T follicular helper cell (primary cell): ENCODE results near the gene UCP1.
"Not testable (repeated sequence)": the region's sequence is repeated elsewhere in the genome, so short reads cannot be mapped to it uniquely, and the experiment has no call there.

Experiments
- DNase-seq: peaks from one replicate; pipeline ENCODE4 v3.0.0-alpha.2; 2020; ENCODE audit warnings: low read depth

UCP1 gene

GRCh38 chr4:140533951-140534480, 34.7 kb downstream of the UCP1 start:
- no peak for DNase-seq

DNA sequence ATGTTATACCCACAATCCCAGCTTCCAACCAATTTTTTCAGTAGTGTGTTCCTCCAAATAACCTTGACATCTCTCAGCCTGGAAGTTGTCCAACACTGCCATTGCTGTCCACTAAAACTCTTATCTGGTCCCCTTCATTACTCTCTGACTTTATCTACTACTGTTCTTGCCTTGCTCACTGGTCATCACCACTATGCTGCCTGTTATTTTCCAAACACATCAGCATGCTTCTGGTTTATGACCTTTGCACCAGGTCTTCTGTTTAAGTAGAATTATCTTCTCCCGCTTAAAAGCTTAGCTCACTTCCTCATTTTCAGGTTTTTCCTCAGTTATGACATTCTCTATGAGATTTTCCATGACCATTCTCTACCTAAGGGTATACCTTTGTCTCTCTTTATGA, 39.3 kb downstream of the UCP1 start:
- no peak for DNase-seq

DNA sequence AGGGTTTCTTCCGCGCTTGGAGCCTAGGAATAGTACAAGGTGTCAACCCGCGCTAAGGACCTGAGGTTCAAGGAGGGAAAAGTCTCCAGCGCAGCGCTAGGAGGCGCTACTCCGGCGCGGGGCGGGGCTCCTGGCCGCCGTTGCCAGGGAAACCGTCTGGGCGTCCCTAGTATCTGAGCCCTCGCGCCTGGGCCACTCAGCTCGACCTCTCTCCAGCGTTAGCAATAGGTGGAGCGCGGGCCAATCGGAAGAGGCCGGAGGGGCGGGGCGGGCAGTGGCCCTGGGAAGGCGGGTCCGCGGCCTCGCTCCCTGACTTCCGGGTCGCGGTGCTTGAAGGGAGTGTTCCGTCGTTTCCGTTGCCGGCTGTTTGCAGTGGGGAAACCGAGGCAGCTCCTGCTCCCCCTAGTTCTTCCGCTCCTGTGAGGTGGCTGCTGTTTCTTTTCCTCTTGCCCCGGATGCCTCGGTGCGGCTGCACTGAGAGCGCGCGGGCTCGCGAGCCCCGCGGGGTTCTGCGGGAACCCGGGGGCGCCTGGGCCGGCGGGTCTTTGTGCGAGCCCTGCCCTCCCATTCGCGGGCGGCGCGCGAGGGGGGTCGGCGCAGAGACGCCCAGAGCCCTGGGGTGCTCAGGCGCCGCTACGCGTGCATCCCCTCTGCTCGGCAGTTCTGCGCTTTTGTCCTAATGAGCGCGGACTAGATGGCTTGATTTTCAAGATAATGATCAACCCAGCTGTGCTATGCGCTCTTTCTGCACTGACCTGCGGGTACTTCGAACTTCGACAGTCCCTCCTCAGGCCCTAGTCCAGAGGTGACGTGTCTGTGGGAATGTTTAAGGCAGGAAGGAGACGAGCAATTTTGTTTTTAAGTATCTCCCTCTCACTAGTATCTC, 44.7 kb downstream of the UCP1 start, which contains the start of gene ELMOD2:
Gene ELMOD2, plus strand, starts transcription at position 312 of the 886 bp plus-strand sequence. CDS start 1,261 bp downstream, outside the sequence.
- DNase-seq = peak; percentile 96

- DNase-seq = no peak
Measured at GRCh38 chr4:140523370-140523856, 45.3 kb downstream of the UCP1 start.

DNA sequence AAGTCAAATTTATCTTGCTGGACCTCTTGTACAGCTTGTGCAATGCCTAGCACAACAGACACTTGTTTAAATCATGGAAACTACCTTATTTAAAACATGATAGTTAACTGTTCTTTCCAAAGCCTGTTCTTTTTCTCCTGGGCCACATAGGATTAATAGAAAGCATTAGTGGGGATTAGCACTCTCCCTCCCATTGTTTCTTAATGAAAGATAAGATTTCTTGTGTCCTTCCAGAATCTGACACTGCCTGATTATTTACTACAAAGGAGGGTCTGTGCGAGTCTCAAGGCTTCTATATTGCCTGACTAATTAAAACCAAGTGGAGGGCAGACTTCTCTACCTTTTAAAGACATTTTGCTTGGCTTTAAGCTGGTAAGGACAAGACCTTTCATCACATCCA, 53.3 kb downstream of the UCP1 start:
- no peak for DNase-seq

DNA sequence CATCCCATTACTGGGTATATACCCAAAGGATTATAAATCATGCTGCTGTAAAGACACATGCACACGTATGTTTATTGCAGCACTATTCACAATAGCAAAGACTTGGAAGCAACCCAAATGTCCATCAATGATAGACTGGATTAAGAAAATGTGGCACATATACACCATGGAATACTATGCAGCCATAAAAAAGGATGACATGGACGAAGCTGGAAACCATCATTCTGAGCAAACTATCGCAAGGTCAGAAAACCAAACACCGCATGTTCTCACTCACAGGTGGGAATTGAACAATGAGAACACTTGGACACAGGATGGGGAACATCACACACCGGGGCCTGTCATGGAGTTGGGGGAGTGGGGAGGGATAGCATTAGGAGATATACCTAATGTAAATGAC, 55.0 kb downstream of the UCP1 start:
- not testable (repeated sequence) for DNase-seq
